Activated CD4-positive, alpha-beta T cell treated with anti-CD3 and anti-CD28 coated beads, Interleukin-2, amount 50 U/mL, for 1 hour (primary cell): Measurements from ENCODE around the gene KAZN.
"Not testable (repeated sequence)": the region's sequence is repeated elsewhere in the genome, so short reads cannot be mapped to it uniquely, and the experiment has no call there.

Source experiments
- DNase-seq: peaks from one replicate; pipeline ENCODE4 v3.0.0-alpha.2; 2020

Gene KAZN

GRCh38 chr1:14598498-14599182, at the start of gene KAZN:
TSS of gene KAZN (plus strand) at chr1:14598685.
- DNase-seq: no peak

- DNase-seq: no peak
These were observed 48.4 kb upstream of the KAZN start for GRCh38 chr1:14549897-14550620.

- no peak for DNase-seq
These were observed 47.1 kb upstream of the KAZN start for GRCh38 chr1:14551386-14551785.

GRCh38 chr1:14552246-14552965, 46.1 kb upstream of the KAZN start:
- no peak for DNase-seq

GRCh38 chr1:14553711-14554110, 44.8 kb upstream of the KAZN start:
- no peak for DNase-seq

GRCh38 chr1:14555091-14555490, 43.4 kb upstream of the KAZN start:
- DNase-seq: no peak

- DNase-seq: no peak
These were observed 37.3 kb upstream of the KAZN start for GRCh38 chr1:14561014-14561693.

GRCh38 chr1:14565090-14565489, 33.4 kb upstream of the KAZN start:
- DNase-seq: no peak

GRCh38 chr1:14567056-14567455, 31.4 kb upstream of the KAZN start:
- no peak for DNase-seq

- no peak for DNase-seq
These were observed 30.6 kb upstream of the KAZN start for GRCh38 chr1:14567903-14568302.

- DNase-seq: no peak
These were observed 29.6 kb upstream of the KAZN start for GRCh38 chr1:14568716-14569355.

- no peak for DNase-seq
These were observed 28.0 kb upstream of the KAZN start for GRCh38 chr1:14570514-14570913.

GRCh38 chr1:14571810-14572767, 26.4 kb upstream of the KAZN start:
- no peak for DNase-seq

GRCh38 chr1:14572861-14573260, 25.6 kb upstream of the KAZN start:
- DNase-seq: no peak

GRCh38 chr1:14576155-14576554, 22.3 kb upstream of the KAZN start:
- DNase-seq: no peak

- DNase-seq: no peak
These were observed 21.2 kb upstream of the KAZN start for GRCh38 chr1:14577261-14577660.

- DNase-seq: no peak
These were observed 20.3 kb upstream of the KAZN start for GRCh38 chr1:14578156-14578555.

- DNase-seq: not testable (repeated sequence)
These were observed 18.2 kb upstream of the KAZN start for GRCh38 chr1:14580295-14580694.

GRCh38 chr1:14580986-14581385, 17.5 kb upstream of the KAZN start:
- DNase-seq: no peak

- no peak for DNase-seq
These were observed 14.7 kb upstream of the KAZN start for GRCh38 chr1:14583788-14584187.

GRCh38 chr1:14585728-14586127, 12.8 kb upstream of the KAZN start:
- DNase-seq: no peak
